HepG2 (cell line): Measurements from ENCODE around the gene ACVR1B. TPM values are rescaled to one million over a fixed set of nuclear protein-coding genes. Genes with fewer than 3 reads are reported as not detected.
A peak's percentile ranks its signal among the peaks of the same experiment; 100 is the strongest.

Experiments
- ATAC-seq: fragments of 200-7000 bp; cut with Tn5 transposase; 3 replicates; pipeline ENCODE4 v1.9.1; 2020; ENCODE audit warnings: mild to moderate bottlenecking, moderate library complexity
- BruUV-seq: library from RNA; stranded (reverse); fragments of 400-500 nt; replicated peaks from 2 replicates; lab custom pipeline; 2021; lab: Mats Ljungman, UMichigan
- CTCF ChIA-PET: fragments of 300-600 bp; formaldehyde crosslinking; extraction: SDS; loops from one replicate; lab custom pipeline; 2021; ENCODE audit warnings: low total read pairs, inconsistent platforms, low intra/inter-chr PET ratio; lab: Yijun Ruan, JAX
- POLR2A ChIA-PET: fragments of 350-600 bp; sonication (Branson Sonifier 250); formaldehyde crosslinking; loops from one replicate; lab custom pipeline; 2020; ENCODE audit warnings: antibody characterized with exemption, inconsistent platforms; lab: Yijun Ruan, JAX
- DNase-seq: peaks from one replicate; pipeline ENCODE4 v3.0.0-alpha.2; 2015; ENCODE audit warnings: low spot score
- FAIRE-seq: peaks from 3 replicates; lab custom pipeline; 2011; peaks lifted over from hg19 to GRCh38; lab: Jason Lieb, UNC
- H2AFZ ChIP-seq: one replicate; pipeline ENCODE4 v1.6.1; 2011; ENCODE audit warnings: low read length, inconsistent platforms
- H3K27ac ChIP-seq: fragments of 300-600 bp; 3 replicates; pipeline ENCODE4 v1.8.0; 2011; ENCODE audit warnings: mixed run types, mild to moderate bottlenecking, mixed read lengths, low read length, inconsistent platforms; ENCODE audit not compliant: insufficient read depth; ENCODE audit errors: extremely low read length
- H3K27me3 ChIP-seq, 2 experiments: fragments of 200-600 bp in 1 of 2; 2 replicates in 1 of 2; 3 replicates in 1 of 2; pipeline versions ENCODE4 v1.6.0 to v1.8.0; 2011; ENCODE audit warnings: low read length in 2 of 2, mild to moderate bottlenecking in 2 of 2, moderate library complexity in 2 of 2, inconsistent platforms in 1 of 2; ENCODE audit not compliant: insufficient read depth in 2 of 2, control insufficient read depth in 1 of 2
- H3K36me3 ChIP-seq, 2 experiments: fragments of 200-600 bp in 1 of 2; replicated peaks in 1 of 2; 2 replicates in 1 of 2; 3 replicates in 1 of 2; pipeline versions ENCODE4 v1.5.1 to v1.8.0; 2011; ENCODE audit warnings: low read length in 2 of 2, inconsistent platforms in 1 of 2; ENCODE audit not compliant: insufficient read depth in 2 of 2, control insufficient read depth in 1 of 2
- H3K4me1 ChIP-seq: 2 replicates; pipeline ENCODE4 v1.5.1; 2012; ENCODE audit warnings: low read length, inconsistent platforms; ENCODE audit not compliant: insufficient read depth
- H3K4me2 ChIP-seq: 2 replicates; pipeline ENCODE4 v1.6.0; 2011; ENCODE audit warnings: low read depth, low read length, inconsistent platforms
- H3K4me3 ChIP-seq, 3 experiments: fragments of 200-600 bp in 1 of 3; sonication (generic), shearing (Covaris generic) in 1 of 3; replicated peaks in 1 of 3; 2 replicates each; pipeline ENCODE4 v1.5.1; 2011 to 2016; ENCODE audit warnings: low read length in 3 of 3, inconsistent platforms in 2 of 3, low read depth in 2 of 3, mild to moderate bottlenecking in 2 of 3, control low read depth in 1 of 3, mixed read lengths in 1 of 3; ENCODE audit not compliant: insufficient read depth in 1 of 3
- H3K79me2 ChIP-seq: one replicate; pipeline ENCODE4 v1.6.1; 2011; ENCODE audit warnings: low read length, inconsistent platforms; ENCODE audit not compliant: insufficient read depth
- H3K9ac ChIP-seq: 2 replicates; pipeline ENCODE4 v1.6.0; 2011; ENCODE audit warnings: mild to moderate bottlenecking, low read depth, low read length, inconsistent platforms; ENCODE audit not compliant: insufficient read depth
- H3K9me3 ChIP-seq: 2 replicates; pipeline ENCODE4 v1.5.1; 2012; ENCODE audit warnings: mild to moderate bottlenecking, low read length
- H4K20me1 ChIP-seq: 2 replicates; pipeline ENCODE4 v1.6.0; 2011; ENCODE audit warnings: inconsistent platforms, mild to moderate bottlenecking, low read length, moderate library complexity; ENCODE audit not compliant: insufficient read depth
- CBX5 ChIP-seq: sonication (generic); formaldehyde crosslinking; IDR thresholded peaks from 2 replicates; pipeline ENCODE4 v1.4.0; 2020; ENCODE audit warnings: missing genetic modification reagents, borderline replicate concordance
- CCDC6 ChIP-seq: sonication (generic); formaldehyde crosslinking; IDR thresholded peaks from 2 replicates; pipeline ENCODE4 v1.8.1; 2022; ENCODE audit warnings: mild to moderate bottlenecking, missing genetic modification reagents, moderate library complexity
- GATAD1 ChIP-seq: IDR thresholded peaks from 2 replicates; pipeline ENCODE4 v1.6.1; 2016; ENCODE audit warnings: missing genetic modification reagents, missing compliant biosample characterization
- KLF15 ChIP-seq: sonication (generic); formaldehyde crosslinking; IDR thresholded peaks from 2 replicates; pipeline ENCODE4 v1.8.1; 2023; ENCODE audit warnings: borderline replicate concordance, mild to moderate bottlenecking, inconsistent platforms, missing genetic modification reagents, mixed read lengths
- MAF1 ChIP-seq: sonication (generic); formaldehyde crosslinking; IDR thresholded peaks from 2 replicates; pipeline ENCODE4 v1.5.0; 2020; ENCODE audit warnings: missing genetic modification reagents, borderline replicate concordance
- NFE2L1 ChIP-seq: sonication (generic); formaldehyde crosslinking; IDR thresholded peaks from 2 replicates; pipeline ENCODE4 v1.4.0; 2020; ENCODE audit warnings: missing genetic modification reagents, mild to moderate bottlenecking, borderline replicate concordance
- NFRKB ChIP-seq: fragments of 450-650 bp; IDR thresholded peaks from 2 replicates; pipeline ENCODE4 v1.6.1; 2017
- RELA ChIP-seq: sonication (generic); formaldehyde crosslinking; IDR thresholded peaks from 2 replicates; pipeline ENCODE4 v1.4.0; 2020; ENCODE audit warnings: missing genetic modification reagents
- SOX6 ChIP-seq, 2 experiments: fragments of 450-650 bp in 1 of 2; sonication (generic) in 1 of 2; formaldehyde crosslinking in 1 of 2; IDR thresholded peaks; 2 replicates each; pipeline versions ENCODE4 v1.4.0 to v1.6.1; 2017 to 2020; ENCODE audit warnings: antibody characterized with exemption in 1 of 2, mild to moderate bottlenecking in 1 of 2, missing genetic modification reagents in 1 of 2
- TCF7 ChIP-seq: sonication (generic); IDR thresholded peaks from 2 replicates; pipeline ENCODE4 v1.6.1; 2016; ENCODE audit warnings: antibody characterized with exemption, low read depth
- ZFP82 ChIP-seq: sonication (generic); formaldehyde crosslinking; IDR thresholded peaks from 2 replicates; pipeline ENCODE4 v1.5.1; 2020; ENCODE audit warnings: mild to moderate bottlenecking, missing genetic modification reagents, borderline replicate concordance
- ZNF121 ChIP-seq: sonication (generic); formaldehyde crosslinking; IDR thresholded peaks from 2 replicates; pipeline ENCODE4 v1.5.0; 2020; ENCODE audit warnings: mild to moderate bottlenecking, missing genetic modification reagents
- ZNF484 ChIP-seq: sonication (generic); formaldehyde crosslinking; IDR thresholded peaks from 2 replicates; pipeline ENCODE4 v1.5.1; 2020; ENCODE audit warnings: mild to moderate bottlenecking, low read depth, missing genetic modification reagents, borderline replicate concordance
- WGBS: methylation state at CpG from one replicate; pipeline ENCODE4 v1.1.6; 2017; ENCODE audit warnings: low lambda C conversion rate; 5-methylcytosine and 5-hydroxymethylcytosine counted together
- in situ Hi-C: cut with HindIII; loops from 2 replicates; pipeline ENCODE4 v1.10.0; 2017; ENCODE audit warnings: low pct_unique_long_range_greater_than_20kb; ENCODE audit not compliant: extremely low pct_ligation_motif_present
- intact Hi-C: fragments of 100-400 bp; cut with micrococcal nuclease; formaldehyde crosslinking; loops from one replicate; pipeline ENCODE4 v1.10.0; 2022; ENCODE audit not compliant: unreplicated experiment
- polyA plus RNA-seq, 8 experiments: library from polyadenylated mRNA; depleted of rRNA in 3 of 8; stranded (reverse) in 7 of 8; unstranded in 1 of 8; fragments of >200 nt; fragmentation: Illumina TruSeq in 4 of 8; extraction: Trizol in 4 of 8; gene quantifications; 2 replicates each; pipeline versions ENCODE4 v1.2.1 to v1.2.3, GENCODE V29; 2011 to 2016; ENCODE audit warnings: low read depth in 4 of 8, missing spikeins in 1 of 8, mixed read lengths in 1 of 8; ENCODE audit not compliant: insufficient read depth in 1 of 8
- total RNA-seq, 5 experiments: library from RNA; depleted of rRNA; stranded (reverse); fragments of >200 nt; fragmentation: Illumina TruSeq; extraction: Trizol; gene quantifications; 2 replicates each; pipeline ENCODE4 v1.2.3, GENCODE V29; 2016; ENCODE audit warnings: low read depth in 1 of 5
- TF ChIP-seq, protein P1 (sequence below): sonication (generic); formaldehyde crosslinking; IDR thresholded peaks from 2 replicates; pipeline ENCODE4 v1.4.0; 2020; ENCODE audit warnings: mild to moderate bottlenecking, missing genetic modification reagents
- TF ChIP-seq, protein P2 (sequence below): sonication (generic); formaldehyde crosslinking; IDR thresholded peaks from 2 replicates; pipeline ENCODE4 v1.4.0; 2020; ENCODE audit warnings: missing genetic modification reagents, low read depth, mild to moderate bottlenecking, borderline replicate concordance

Gene ACVR1B
- total and polyA plus RNA-seq, 2 of the 13 experiments (the other 11 are each of a cell fraction or from before 2014, with no cell fraction given) = 8.9 to 12.1 TPM

DNA sequence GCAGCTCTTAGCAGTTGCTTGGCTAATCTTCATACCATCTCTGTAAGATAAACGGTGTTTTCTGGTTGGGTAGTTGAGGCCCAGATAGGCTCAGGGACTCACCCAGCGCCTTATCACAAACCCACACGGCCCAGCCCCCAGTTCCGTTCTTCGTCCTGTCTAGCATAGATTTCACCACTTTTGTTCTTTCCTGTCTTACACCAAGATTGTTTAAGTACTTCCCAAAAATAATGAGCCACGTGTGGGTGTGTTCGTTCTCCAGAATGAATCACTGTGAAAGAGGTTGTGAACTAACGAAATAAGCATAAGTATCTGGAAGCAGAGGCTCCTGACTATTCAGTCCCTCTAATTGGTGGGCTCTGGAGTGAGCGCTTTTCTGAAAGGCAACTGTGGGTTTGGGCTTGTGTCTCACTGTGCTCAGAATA lies 21.4 kb downstream of the ACVR1B start:
- H3K4me1 ChIP-seq = peaks cover 72% of the 10 kb centered on the region
- CTCF ChIA-PET = no interaction called here
- POLR2A ChIA-PET = no interaction called here
- TF ChIP-seq, protein P1, sequence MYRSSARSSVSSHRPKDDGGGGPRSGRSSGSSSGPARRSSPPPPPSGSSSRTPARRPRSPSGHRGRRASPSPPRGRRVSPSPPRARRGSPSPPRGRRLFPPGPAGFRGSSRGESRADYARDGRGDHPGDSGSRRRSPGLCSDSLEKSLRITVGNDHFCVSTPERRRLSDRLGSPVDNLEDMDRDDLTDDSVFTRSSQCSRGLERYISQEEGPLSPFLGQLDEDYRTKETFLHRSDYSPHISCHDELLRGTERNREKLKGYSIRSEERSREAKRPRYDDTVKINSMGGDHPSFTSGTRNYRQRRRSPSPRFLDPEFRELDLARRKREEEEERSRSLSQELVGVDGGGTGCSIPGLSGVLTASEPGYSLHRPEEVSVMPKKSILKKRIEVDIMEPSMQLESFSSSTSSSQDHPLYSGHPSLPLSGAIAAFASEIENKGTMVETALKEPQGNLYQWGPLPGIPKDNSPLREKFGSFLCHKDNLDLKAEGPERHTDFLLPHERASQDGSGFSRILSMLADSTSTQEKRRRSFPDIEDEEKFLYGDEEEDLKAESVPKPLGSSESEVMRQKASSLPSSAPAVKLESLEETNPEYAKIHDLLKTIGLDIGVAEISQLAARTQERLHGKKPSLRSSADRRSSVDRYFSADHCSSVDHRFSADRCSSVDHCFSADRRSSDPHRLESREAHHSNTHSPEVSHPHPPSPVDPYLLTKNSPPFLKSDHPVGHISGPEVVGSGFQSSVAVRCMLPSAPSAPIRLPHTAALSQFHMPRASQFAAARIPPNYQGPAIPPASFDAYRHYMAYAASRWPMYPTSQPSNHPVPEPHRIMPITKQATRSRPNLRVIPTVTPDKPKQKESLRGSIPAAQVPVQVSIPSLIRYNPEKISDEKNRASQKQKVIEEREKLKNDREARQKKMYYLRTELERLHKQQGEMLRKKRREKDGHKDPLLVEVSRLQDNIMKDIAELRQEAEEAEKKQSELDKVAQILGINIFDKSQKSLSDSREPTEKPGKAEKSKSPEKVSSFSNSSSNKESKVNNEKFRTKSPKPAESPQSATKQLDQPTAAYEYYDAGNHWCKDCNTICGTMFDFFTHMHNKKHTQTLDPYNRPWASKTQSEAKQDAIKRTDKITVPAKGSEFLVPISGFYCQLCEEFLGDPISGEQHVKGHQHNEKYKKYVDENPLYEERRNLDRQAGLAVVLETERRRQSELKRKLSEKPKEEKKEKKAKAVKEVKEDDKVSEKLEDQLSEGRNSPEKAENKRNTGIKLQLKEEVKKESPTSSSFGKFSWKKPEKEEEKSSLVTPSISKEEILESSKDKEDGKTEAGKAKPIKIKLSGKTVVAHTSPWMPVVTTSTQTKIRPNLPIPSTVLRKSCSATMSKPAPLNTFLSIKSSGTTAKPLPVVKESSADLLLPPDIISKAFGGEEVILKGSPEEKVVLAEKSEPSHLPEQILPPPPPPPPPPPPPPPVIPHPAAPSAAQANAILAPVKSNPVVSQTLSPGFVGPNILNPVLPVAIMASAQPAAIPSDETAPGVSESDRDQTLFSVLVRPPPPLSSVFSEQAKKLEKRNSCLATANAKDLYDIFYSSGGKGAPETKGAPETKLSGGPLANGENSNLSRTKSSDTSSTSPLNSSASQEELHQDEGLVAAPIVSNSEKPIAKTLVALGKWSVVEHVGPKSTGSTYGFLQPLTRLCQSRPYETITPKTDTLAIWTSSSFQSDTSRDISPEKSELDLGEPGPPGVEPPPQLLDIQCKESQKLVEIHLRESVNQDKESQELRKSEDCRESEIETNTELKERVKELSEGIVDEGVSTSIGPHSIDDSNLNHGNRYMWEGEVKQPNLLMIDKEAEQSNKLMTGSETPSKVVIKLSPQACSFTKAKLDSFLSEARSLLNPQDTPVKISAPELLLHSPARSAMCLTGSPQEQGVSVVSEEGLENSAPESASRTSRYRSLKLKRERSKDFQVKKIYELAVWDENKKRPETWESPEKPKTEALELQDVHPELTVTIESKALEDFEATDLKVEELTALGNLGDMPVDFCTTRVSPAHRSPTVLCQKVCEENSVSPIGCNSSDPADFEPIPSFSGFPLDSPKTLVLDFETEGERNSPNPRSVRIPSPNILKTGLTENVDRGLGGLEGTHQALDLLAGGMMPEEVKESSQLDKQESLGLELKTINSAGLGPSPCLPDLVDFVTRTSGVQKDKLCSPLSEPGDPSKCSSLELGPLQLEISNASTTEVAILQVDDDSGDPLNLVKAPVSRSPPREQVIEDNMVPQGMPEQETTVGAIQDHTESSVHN (CRISPR knock-in tag) = no peak
- no peak for TF ChIP-seq RELA (CRISPR knock-in tag)
- no peak for TF ChIP-seq NFRKB
- no peak for TF ChIP-seq NFE2L1 (CRISPR knock-in tag)
- TF ChIP-seq ZFP82 (CRISPR knock-in tag) = no peak
- no peak for TF ChIP-seq KLF15 (CRISPR knock-in tag)
- no peak for TF ChIP-seq SOX6 (IDR thresholded peaks at IDR 0.05)
- 0 out of 2 replicates have a peak, but pooled peaks have one; percentile 7 for TF ChIP-seq SOX6 (CRISPR knock-in tag; IDR thresholded peaks at IDR 0.05)
- no peak for TF ChIP-seq ZNF121
- TF ChIP-seq GATAD1 (CRISPR knock-in tag) = no peak
- TF ChIP-seq, protein P2, sequence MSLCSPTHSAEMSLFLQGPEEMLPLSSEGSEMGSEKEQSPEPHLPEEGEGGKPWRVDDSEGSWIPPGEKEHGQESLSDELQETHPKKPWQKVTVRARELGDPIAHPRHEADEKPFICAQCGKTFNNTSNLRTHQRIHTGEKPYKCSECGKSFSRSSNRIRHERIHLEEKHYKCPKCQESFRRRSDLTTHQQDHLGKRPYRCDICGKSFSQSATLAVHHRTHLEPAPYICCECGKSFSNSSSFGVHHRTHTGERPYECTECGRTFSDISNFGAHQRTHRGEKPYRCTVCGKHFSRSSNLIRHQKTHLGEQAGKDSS (CRISPR knock-in tag) = no peak
- TF ChIP-seq MAF1 (CRISPR knock-in tag) = no peak
- TF ChIP-seq CCDC6 (CRISPR knock-in tag) = no peak
- no peak for TF ChIP-seq TCF7
- no peak for TF ChIP-seq ZNF484 (CRISPR knock-in tag)
- TF ChIP-seq CBX5 (CRISPR knock-in tag) = no peak

More for the DNA sequence above, 21.4 kb downstream of the ACVR1B start:
- Histone ChIP-seq H3K27me3 (no peaks in the 10 kb centered on the region), H3K9me3 (no peaks in the 10 kb centered on the region), H3K9ac (no peak overlapping the region), H3K79me2 (peaks cover 63% of the 10 kb centered on the region), H3K4me3 (peak overlapping the region in 1 of 3 experiments; percentile 31; a peak in 1 of 6 replicates), H3K4me2 (peak overlapping the region; percentile 70), H3K27ac (peak overlapping the region; percentile 63), H3K36me3 (peaks cover 4 to 8% of the 10 kb centered on the region in 2 experiments; a peak in 3 of 5 replicates), H2AFZ (no peak overlapping the region), H4K20me1 (no peaks in the 10 kb centered on the region)
- DNase-seq (no peak), FAIRE-seq (peak; percentile 28), ATAC-seq (peak; percentile 7; the same call in 2 of the 3 replicates)
- in situ Hi-C loops (no loop called here), intact Hi-C loops (no loop called here)
- BruUV-seq = no TSS peak
- 23% methylated on average over 9 of the region's 9 CpGs for WGBS
